IMR-90 (cell line): ENCODE results near the gene MTMR1. TPM values are rescaled to one million over a fixed set of nuclear protein-coding genes. Genes with fewer than 3 reads are reported as not detected.

Experiments used
- ATAC-seq: fragments of 200-7000 bp; cut with Tn5 transposase; 2 replicates; pipeline ENCODE4 v1.9.1; 2020; ENCODE audit warnings: low read depth, mild to moderate bottlenecking, moderate library complexity
- BruUV-seq: library from RNA; stranded (reverse); fragments of 400-500 nt; replicated peaks from 2 replicates; lab custom pipeline; 2021; lab: Mats Ljungman, UMichigan
- CTCF ChIA-PET: fragments of 300-600 bp; formaldehyde crosslinking; extraction: SDS; loops from one replicate; lab custom pipeline; 2021; ENCODE audit warnings: antibody characterized with exemption; lab: Yijun Ruan, JAX
- POLR2A ChIA-PET: fragments of 300-600 bp; sonication (Branson Sonifier 250); formaldehyde crosslinking; loops from one replicate; lab custom pipeline; 2022; ENCODE audit warnings: antibody characterized with exemption; ENCODE audit not compliant: unreplicated experiment; lab: Charles Lee
- DNase-seq: peaks from one replicate; pipeline ENCODE4 v3.0.0; 2013
- H2AFZ ChIP-seq: replicated peaks from 2 replicates; pipeline ENCODE3; 2013; ENCODE audit warnings: low read length, mild to moderate bottlenecking; ENCODE audit not compliant: poor library complexity
- H2AK5ac ChIP-seq: 2 replicates; pipeline ENCODE4 v1.6.1; 2013; ENCODE audit warnings: low read depth, low read length, inconsistent platforms
- H2AK9ac ChIP-seq: replicated peaks from 2 replicates; pipeline ENCODE3; 2013; ENCODE audit warnings: mild to moderate bottlenecking, low read depth, low read length, moderate library complexity; ENCODE audit not compliant: poor library complexity
- H2BK120ac ChIP-seq: 2 replicates; pipeline ENCODE4 v1.6.1; 2013; ENCODE audit warnings: low read depth, low read length, inconsistent platforms
- H2BK15ac ChIP-seq: 3 replicates; pipeline ENCODE4 v1.6.1; 2013; ENCODE audit warnings: low read depth, low read length, inconsistent platforms
- H2BK20ac ChIP-seq: 2 replicates; pipeline ENCODE4 v1.6.1; 2013; ENCODE audit warnings: low read depth, mild to moderate bottlenecking, inconsistent platforms, low read length, moderate library complexity
- H2BK5ac ChIP-seq: 2 replicates; pipeline ENCODE4 v1.6.1; 2013; ENCODE audit warnings: mild to moderate bottlenecking, low read depth, low read length, inconsistent platforms; ENCODE audit not compliant: poor library complexity, severe bottlenecking
- H3K14ac ChIP-seq: replicated peaks from 2 replicates; pipeline ENCODE4 v1.6.1; 2013; ENCODE audit warnings: low read depth, low read length, inconsistent platforms
- H3K18ac ChIP-seq: 2 replicates; pipeline ENCODE4 v1.6.1; 2013; ENCODE audit warnings: low read depth, low read length, control low read depth
- H3K23ac ChIP-seq: 2 replicates; pipeline ENCODE4 v1.6.1; 2013; ENCODE audit warnings: low read depth, low read length, inconsistent platforms
- H3K27ac ChIP-seq: 2 replicates; pipeline ENCODE4 v1.5.1; 2013; ENCODE audit warnings: mild to moderate bottlenecking, control low read depth, low read length; ENCODE audit not compliant: insufficient read depth
- H3K27me3 ChIP-seq: 2 replicates; pipeline ENCODE4 v1.6.1; 2013; ENCODE audit warnings: low read length; ENCODE audit not compliant: control insufficient read depth, insufficient read depth
- H3K36me3 ChIP-seq: 2 replicates; pipeline ENCODE4 v1.6.1; 2013; ENCODE audit warnings: low read length, mixed read lengths; ENCODE audit not compliant: control insufficient read depth, insufficient read depth
- H3K4ac ChIP-seq: 2 replicates; pipeline ENCODE4 v1.6.1; 2013; ENCODE audit warnings: low read depth, low read length, inconsistent platforms
- H3K4me1 ChIP-seq: 2 replicates; pipeline ENCODE4 v1.6.1; 2013; ENCODE audit warnings: low read length, mixed read lengths; ENCODE audit not compliant: control insufficient read depth, insufficient read depth
- H3K4me2 ChIP-seq: 2 replicates; pipeline ENCODE4 v1.6.1; 2013; ENCODE audit warnings: low read depth, mild to moderate bottlenecking, control low read depth, low read length, moderate library complexity
- H3K4me3 ChIP-seq: 2 replicates; pipeline ENCODE4 v1.5.1; 2013; ENCODE audit warnings: low read depth, mild to moderate bottlenecking, control low read depth, low read length, moderate library complexity; ENCODE audit not compliant: insufficient read depth
- H3K56ac ChIP-seq: 2 replicates; pipeline ENCODE4 v1.6.1; 2013; ENCODE audit warnings: low read length, inconsistent platforms; ENCODE audit not compliant: insufficient read depth; ENCODE audit errors: extremely low read depth
- H3K79me1 ChIP-seq, 2 experiments: 2 replicates each; pipeline ENCODE4 v1.6.1; 2013; ENCODE audit warnings: low read length in 2 of 2, inconsistent platforms in 1 of 2, low read depth in 1 of 2
- H3K9ac ChIP-seq: 2 replicates; pipeline ENCODE4 v1.6.1; 2013; ENCODE audit warnings: low read depth, low read length, control low read depth
- H3K9me1 ChIP-seq: 2 replicates; pipeline ENCODE4 v1.6.1; 2013; ENCODE audit warnings: low read length, inconsistent platforms; ENCODE audit not compliant: insufficient read depth
- H3K9me3 ChIP-seq: 2 replicates; pipeline ENCODE4 v1.6.1; 2013; ENCODE audit warnings: low read length; ENCODE audit not compliant: control insufficient read depth, insufficient read depth
- H4K20me1 ChIP-seq: 2 replicates; pipeline ENCODE4 v1.6.1; 2013; ENCODE audit warnings: low read length, inconsistent platforms; ENCODE audit not compliant: insufficient read depth
- H4K5ac ChIP-seq: 2 replicates; pipeline ENCODE4 v1.6.1; 2013; ENCODE audit warnings: mild to moderate bottlenecking, low read depth, low read length, control low read depth
- H4K8ac ChIP-seq, 2 experiments: 2 replicates each; pipeline ENCODE4 v1.6.1; 2013; ENCODE audit warnings: low read depth in 2 of 2, low read length in 2 of 2, control low read depth in 1 of 2, inconsistent platforms in 1 of 2
- H4K91ac ChIP-seq: 2 replicates; pipeline ENCODE4 v1.6.1; 2013; ENCODE audit warnings: low read depth, low read length, inconsistent platforms; ENCODE audit not compliant: insufficient read depth
- CEBPB ChIP-seq: IDR thresholded peaks from 2 replicates; pipeline ENCODE4 v1.6.1; 2012; ENCODE audit warnings: low read depth, low read length, improper control_type of control experiment
- CHD1 ChIP-seq: IDR thresholded peaks from 2 replicates; pipeline ENCODE4 v1.6.1; 2012; ENCODE audit warnings: low read depth, low read length, improper control_type of control experiment
- MAFK ChIP-seq: IDR thresholded peaks from 2 replicates; pipeline ENCODE4 v1.6.1; 2012; ENCODE audit warnings: low read depth, low read length, improper control_type of control experiment
- MAZ ChIP-seq: IDR thresholded peaks from 2 replicates; pipeline ENCODE4 v1.6.1; 2012; ENCODE audit warnings: low read depth, mild to moderate bottlenecking, low read length, improper control_type of control experiment, moderate library complexity, borderline replicate concordance
- MXI1 ChIP-seq: IDR thresholded peaks from 2 replicates; pipeline ENCODE4 v1.6.1; 2012; ENCODE audit warnings: low read depth, mild to moderate bottlenecking, low read length, moderate library complexity, borderline replicate concordance
- NFE2L2 ChIP-seq: fragments of 150-350 bp; IDR thresholded peaks from 2 replicates; pipeline ENCODE4 v1.6.1; 2016; ENCODE audit warnings: low read depth, mild to moderate bottlenecking, low read length
- POLR2A ChIP-seq: IDR thresholded peaks from 2 replicates; pipeline ENCODE4 v1.6.1; 2012; ENCODE audit warnings: mild to moderate bottlenecking, low read depth, low read length
- RAD21 ChIP-seq: IDR thresholded peaks from 2 replicates; pipeline ENCODE4 v1.6.1; 2012; ENCODE audit warnings: low read length, improper control_type of control experiment
- RCOR1 ChIP-seq: IDR thresholded peaks from 2 replicates; pipeline ENCODE4 v1.6.1; 2012; ENCODE audit warnings: mild to moderate bottlenecking, low read length, improper control_type of control experiment; ENCODE audit not compliant: insufficient replicate concordance
- RFX5 ChIP-seq: IDR thresholded peaks from 2 replicates; pipeline ENCODE4 v1.8.0; 2012; ENCODE audit warnings: low read depth, mild to moderate bottlenecking, low read length, moderate library complexity
- WGBS, 2 experiments: methylation state at CpG; one replicate each; pipeline versions ENCODE4 v1.1.5 to v1.1.7; 2013; ENCODE audit warnings: missing lambda C conversion rate in 2 of 2; ENCODE audit not compliant: insufficient read length in 1 of 2; ENCODE audit errors: extremely low coverage in 2 of 2; 5-methylcytosine and 5-hydroxymethylcytosine counted together
- dilution Hi-C: fragments of 300-500 bp; cut with HindIII; formaldehyde crosslinking; loops from one replicate; pipeline ENCODE4 v1.14.3; 2018; ENCODE audit warnings: low sequenced_read_pairs; ENCODE audit not compliant: unreplicated experiment
- in situ Hi-C: fragments of 300-500 bp; cut with MboI; formaldehyde crosslinking; loops from 3 replicates; pipeline ENCODE4 v1.14.3; 2019; ENCODE audit warnings: low sequenced_read_pairs, inconsistent platforms, mixed read lengths
- intact Hi-C: fragments of 100-400 bp; cut with micrococcal nuclease; formaldehyde crosslinking; loops from 2 replicates; pipeline ENCODE4 v1.10.0; 2022
- polyA plus RNA-seq, 3 experiments: library from polyadenylated mRNA; depleted of rRNA; stranded (reverse); fragments of >200 nt; gene quantifications; 2 replicates each; pipeline ENCODE4 v1.2.3, GENCODE V29; 2012; ENCODE audit warnings: low replicate concordance in 1 of 3
- total RNA-seq: library from RNA; depleted of rRNA; stranded (reverse); fragments of >200 nt; gene quantifications from 2 replicates; pipeline ENCODE4 v1.2.3, GENCODE V29; 2012
- TF ChIP-seq, protein P1 (sequence below): fragments of 150-350 bp; IDR thresholded peaks from 2 replicates; pipeline ENCODE4 v1.6.1; 2017; ENCODE audit warnings: mild to moderate bottlenecking, antibody characterized with exemption, low read length, low read depth

The MTMR1 gene
- total and polyA plus RNA-seq, 2 of the 4 experiments (the other 2 are of a cell fraction) = 19.0 to 28.8 TPM

DNA sequence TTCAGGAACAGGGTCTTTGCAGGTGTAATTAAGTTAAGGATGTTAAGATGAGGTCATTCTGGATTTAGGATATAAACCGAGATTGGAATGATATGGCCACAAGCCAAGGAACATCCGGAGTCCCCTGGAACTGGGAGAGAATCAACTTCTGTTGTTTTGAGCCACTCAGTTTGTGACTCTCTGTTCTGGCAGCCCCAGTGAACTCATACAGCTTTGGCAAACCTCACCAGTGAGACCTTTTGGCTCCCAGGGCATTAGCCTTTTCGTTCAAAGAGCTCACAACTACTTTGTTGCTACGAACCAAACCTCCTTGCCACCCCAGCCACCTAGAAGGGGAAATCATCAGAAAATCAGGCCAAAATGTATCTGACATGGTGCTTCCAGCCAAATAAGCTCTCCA lies 80.4 kb downstream of the MTMR1 start:
- no peak overlapping the region for H2AK9ac ChIP-seq
- H2BK20ac ChIP-seq = no peak overlapping the region
- no peak overlapping the region for H3K14ac ChIP-seq
- no CpG with 5 or more reads among the region's 4 CpGs for WGBS, 2 experiments
- TF ChIP-seq, protein P1, sequence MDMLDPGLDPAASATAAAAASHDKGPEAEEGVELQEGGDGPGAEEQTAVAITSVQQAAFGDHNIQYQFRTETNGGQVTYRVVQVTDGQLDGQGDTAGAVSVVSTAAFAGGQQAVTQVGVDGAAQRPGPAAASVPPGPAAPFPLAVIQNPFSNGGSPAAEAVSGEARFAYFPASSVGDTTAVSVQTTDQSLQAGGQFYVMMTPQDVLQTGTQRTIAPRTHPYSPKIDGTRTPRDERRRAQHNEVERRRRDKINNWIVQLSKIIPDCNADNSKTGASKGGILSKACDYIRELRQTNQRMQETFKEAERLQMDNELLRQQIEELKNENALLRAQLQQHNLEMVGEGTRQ = no peak
- TF ChIP-seq RFX5 (no peak), NFE2L2 (no peak), CEBPB (no peak), MAZ (no peak), MAFK (no peak), RAD21 (no peak), MXI1 (no peak), RCOR1 (no peak), POLR2A (no peak), CHD1 (no peak)
- no peak overlapping the region for H3K27ac ChIP-seq
- no peak overlapping the region for H2BK120ac ChIP-seq
- no peak overlapping the region for H4K5ac ChIP-seq
- intact Hi-C loops (loop anchor here (5.0 kb wide), 1 partner anchor 214 kb away; no protein-coding TSS in a partner anchor), dilution Hi-C loops (no loop called here), in situ Hi-C loops (loop anchor here (5.0 to 10.0 kb wide), 2 partner anchors 211 to 314 kb away; partner anchors contain the start of gene HMGB3)
- no peak overlapping the region for H3K9ac ChIP-seq
- H2BK15ac ChIP-seq = no peak overlapping the region
- no peak overlapping the region for H2BK5ac ChIP-seq
- H3K27me3 ChIP-seq = no peaks in the 10 kb centered on the region
- H3K79me1 ChIP-seq = no peaks in the 10 kb centered on the region
- H3K4me1 ChIP-seq = no peaks in the 10 kb centered on the region
- no peak overlapping the region for H3K18ac ChIP-seq
- H3K4me3 ChIP-seq = no peak overlapping the region
- no peak overlapping the region for H4K8ac ChIP-seq
- no peak overlapping the region for H4K91ac ChIP-seq
- no peaks in the 10 kb centered on the region; the same call in 1 of the 2 replicates for H3K9me3 ChIP-seq
- H4K20me1 ChIP-seq = no peaks in the 10 kb centered on the region
- ATAC-seq = no peak
- DNase-seq = no peak
- no TSS peak for BruUV-seq
- POLR2A ChIA-PET = no interaction called here
- CTCF ChIA-PET = no interaction called here
- no peaks in the 10 kb centered on the region; the same call in 1 of the 2 replicates for H3K9me1 ChIP-seq
- no peak overlapping the region for H2AFZ ChIP-seq
- no peak overlapping the region for H3K23ac ChIP-seq
- H2AK5ac ChIP-seq = no peak overlapping the region
- H3K4ac ChIP-seq = no peak overlapping the region
- H3K4me2 ChIP-seq = no peak overlapping the region
- H3K36me3 ChIP-seq = no peaks in the 10 kb centered on the region; the same call in 1 of the 2 replicates
- H3K56ac ChIP-seq = no peak overlapping the region
